Measurements from ENCODE around the gene CHIC2.

The CHIC2 gene

DNA sequence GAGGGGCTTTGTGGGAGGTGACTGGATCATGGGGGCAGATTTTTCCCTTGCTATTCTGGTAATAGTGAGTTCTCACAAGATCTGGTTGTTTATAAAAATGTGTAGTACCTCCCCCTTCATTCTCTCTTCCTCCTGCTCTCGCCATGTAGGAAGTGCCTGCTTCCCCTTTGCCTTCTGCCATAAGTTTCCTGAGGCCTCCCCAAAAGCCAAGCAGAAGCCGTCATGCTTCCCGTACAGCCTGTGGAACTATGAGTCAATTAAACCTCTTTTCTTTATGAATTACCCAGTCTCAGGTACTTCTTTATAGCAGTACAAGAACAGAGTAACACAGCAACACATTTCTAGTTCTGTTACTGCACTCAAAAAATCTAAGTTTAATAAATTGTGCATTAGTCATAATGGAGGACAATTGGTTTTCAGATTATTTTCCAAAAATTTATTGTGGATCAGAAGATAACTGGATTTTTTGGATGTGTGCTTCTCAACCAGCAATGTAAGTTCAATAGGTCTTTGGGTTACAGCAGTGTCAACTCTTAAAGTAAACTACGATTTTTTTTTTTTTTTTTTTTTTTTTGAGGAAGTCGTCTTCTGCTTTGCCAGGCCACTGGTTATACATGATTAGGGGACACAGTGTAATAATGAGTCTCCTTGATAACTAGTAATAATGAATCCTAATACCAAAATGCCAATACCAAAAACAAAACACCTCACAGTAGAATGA is 69.9 kb downstream of the CHIC2 start:
- no peak overlapping the region for H3K4me3 ChIP-seq
- H3K27me3 ChIP-seq (ENCODE audit: low read depth): no peaks in the 10 kb centered on the region
- DNase-seq (ENCODE audit: low spot score in 2 of 2): no peak
- H3K36me3 ChIP-seq (replicated peaks): no peaks in the 10 kb centered on the region
- H3K4me1 ChIP-seq: peaks cover 25% of the 10 kb centered on the region
- in situ Hi-C loops (cut with MboI; ENCODE audit: low sequenced_read_pairs): no loop called here
- no peaks in the 10 kb centered on the region for H3K9me3 ChIP-seq

DNA sequence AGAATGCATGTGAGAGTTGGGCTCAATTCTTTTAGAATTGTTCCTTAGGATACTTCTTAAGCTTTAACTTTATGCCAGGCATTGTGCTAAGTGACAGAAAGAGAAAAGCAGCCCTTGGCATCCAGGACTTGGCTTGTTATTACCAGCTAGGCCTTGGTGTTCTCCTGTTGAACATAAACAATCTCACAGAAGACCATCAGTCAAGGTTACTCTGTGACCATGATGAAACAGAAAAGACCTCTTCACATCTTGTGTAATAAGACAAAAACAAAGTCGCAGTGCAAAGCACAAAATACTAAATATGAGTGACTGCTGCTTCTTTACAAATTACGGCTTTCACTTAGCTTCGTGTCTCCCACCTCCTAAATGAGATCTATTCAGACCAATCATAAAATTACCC is 71.6 kb downstream of the CHIC2 start:
- DNase-seq (ENCODE audit: low spot score in 2 of 2): no peak
- no peak overlapping the region for H3K4me3 ChIP-seq
- no peaks in the 10 kb centered on the region for H3K9me3 ChIP-seq
- in situ Hi-C loops (cut with MboI; ENCODE audit: low sequenced_read_pairs): no loop called here
- H3K27me3 ChIP-seq (ENCODE audit: low read depth): no peaks in the 10 kb centered on the region
- no peaks in the 10 kb centered on the region for H3K36me3 ChIP-seq (replicated peaks)
- peaks cover 18% of the 10 kb centered on the region for H3K4me1 ChIP-seq

DNA sequence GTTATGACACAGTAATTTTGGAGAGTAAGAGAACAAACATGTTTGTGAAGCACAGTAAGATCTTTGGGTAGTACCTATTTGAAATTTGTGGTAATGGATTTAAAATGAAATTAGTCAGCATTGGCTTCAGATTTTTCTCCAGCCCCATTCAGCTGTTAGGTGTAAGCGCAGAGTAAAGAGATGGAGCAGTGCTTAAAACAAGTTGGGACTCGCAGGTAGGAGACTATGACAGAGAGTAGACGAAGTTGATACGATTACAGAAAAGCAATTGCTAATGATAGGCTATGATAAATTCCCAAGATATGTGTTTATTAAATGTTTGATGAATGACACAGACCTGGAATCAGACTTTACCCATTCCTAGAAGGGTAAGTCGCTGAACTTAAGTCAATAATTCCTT is 72.6 kb downstream of the CHIC2 start:
- Histone ChIP-seq H3K4me1 (peaks cover 8% of the 10 kb centered on the region), H3K36me3 (replicated peaks) (no peaks in the 10 kb centered on the region), H3K27me3 (ENCODE audit: low read depth) (no peaks in the 10 kb centered on the region), H3K9me3 (no peaks in the 10 kb centered on the region), H3K4me3 (no peak overlapping the region)
- in situ Hi-C loops (cut with MboI; ENCODE audit: low sequenced_read_pairs): no loop called here
- DNase-seq (ENCODE audit: low spot score in 2 of 2): no peak

DNA sequence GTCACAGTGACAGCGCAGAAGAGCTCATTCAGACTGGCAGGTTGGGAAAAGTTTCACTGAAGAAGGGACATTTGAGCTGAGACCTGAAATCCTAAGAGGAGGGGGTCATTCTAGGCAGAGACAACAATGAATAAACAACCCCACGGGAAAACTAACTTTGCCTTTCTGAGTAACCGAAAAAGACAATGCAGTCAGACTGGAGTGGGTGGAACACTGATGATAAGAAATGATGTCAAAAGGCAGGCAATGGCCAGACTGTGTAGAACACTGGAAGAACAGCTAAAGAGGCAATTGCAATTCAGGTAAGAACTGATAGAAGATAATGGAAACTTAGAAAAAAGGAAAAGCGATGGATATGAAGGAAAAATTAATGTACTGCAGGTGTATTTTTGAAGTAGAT is 73.8 kb downstream of the CHIC2 start:
- in situ Hi-C loops (cut with MboI; ENCODE audit: low sequenced_read_pairs): no loop called here
- H3K4me3 ChIP-seq: no peak overlapping the region
- H3K4me1 ChIP-seq: peaks cover 7% of the 10 kb centered on the region
- H3K9me3 ChIP-seq: no peaks in the 10 kb centered on the region
- H3K27me3 ChIP-seq (ENCODE audit: low read depth): no peaks in the 10 kb centered on the region
- no peak for DNase-seq (ENCODE audit: low spot score in 2 of 2)
- no peaks in the 10 kb centered on the region for H3K36me3 ChIP-seq (replicated peaks)

DNA sequence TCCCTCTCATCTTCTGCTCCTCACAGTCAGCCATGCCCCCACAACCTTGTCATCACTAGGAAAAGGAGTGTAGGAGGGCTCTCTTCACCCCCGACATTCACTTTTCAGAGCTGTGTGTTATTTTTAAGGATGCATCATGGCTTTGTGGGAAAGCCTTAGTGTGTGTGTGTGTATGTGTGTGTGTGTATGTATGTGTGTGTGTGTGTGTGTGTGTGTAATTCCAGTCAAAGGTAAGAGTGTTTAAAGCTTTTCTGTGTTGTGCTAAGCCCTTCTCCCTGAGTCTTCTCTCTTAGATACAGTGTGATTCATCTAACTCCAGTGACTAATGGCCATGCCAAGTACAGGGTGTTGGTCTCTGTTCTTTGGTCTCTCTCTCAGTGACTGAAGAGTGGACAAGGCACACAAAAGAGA is 76.6 kb downstream of the CHIC2 start:
- no peaks in the 10 kb centered on the region for H3K27me3 ChIP-seq (ENCODE audit: low read depth)
- H3K4me1 ChIP-seq: peaks cover 7% of the 10 kb centered on the region
- H3K9me3 ChIP-seq: no peaks in the 10 kb centered on the region
- no peaks in the 10 kb centered on the region for H3K36me3 ChIP-seq (replicated peaks)
- no peak overlapping the region for H3K4me3 ChIP-seq
- in situ Hi-C loops (cut with MboI; ENCODE audit: low sequenced_read_pairs): no loop called here
- no peak for DNase-seq (ENCODE audit: low spot score in 2 of 2)

DNA sequence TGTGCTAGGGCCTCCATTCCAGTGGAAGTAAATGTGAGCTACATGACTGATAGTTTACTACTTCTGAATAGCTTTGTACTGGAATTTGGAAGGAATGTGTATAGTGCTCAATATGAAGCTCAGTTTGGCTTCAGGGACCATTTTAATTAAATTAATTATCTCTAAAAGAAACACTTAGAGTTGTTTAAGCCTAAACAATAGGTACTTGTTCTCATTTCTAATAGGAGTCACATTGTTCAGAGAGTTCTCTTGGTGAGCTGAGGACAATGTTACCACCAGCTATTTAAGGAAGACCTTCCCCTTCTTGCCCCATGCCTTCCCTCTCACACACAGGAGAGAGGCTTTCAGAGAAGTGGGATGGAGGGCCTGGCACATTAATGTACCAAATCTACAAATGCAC is 78.3 kb downstream of the CHIC2 start:
- Histone ChIP-seq H3K27me3 (ENCODE audit: low read depth) (no peaks in the 10 kb centered on the region), H3K9me3 (no peaks in the 10 kb centered on the region), H3K36me3 (replicated peaks) (no peaks in the 10 kb centered on the region), H3K4me1 (peaks cover 7% of the 10 kb centered on the region), H3K4me3 (no peak overlapping the region)
- in situ Hi-C loops (cut with MboI; ENCODE audit: low sequenced_read_pairs): no loop called here
- no peak for DNase-seq (ENCODE audit: low spot score in 2 of 2)

DNA sequence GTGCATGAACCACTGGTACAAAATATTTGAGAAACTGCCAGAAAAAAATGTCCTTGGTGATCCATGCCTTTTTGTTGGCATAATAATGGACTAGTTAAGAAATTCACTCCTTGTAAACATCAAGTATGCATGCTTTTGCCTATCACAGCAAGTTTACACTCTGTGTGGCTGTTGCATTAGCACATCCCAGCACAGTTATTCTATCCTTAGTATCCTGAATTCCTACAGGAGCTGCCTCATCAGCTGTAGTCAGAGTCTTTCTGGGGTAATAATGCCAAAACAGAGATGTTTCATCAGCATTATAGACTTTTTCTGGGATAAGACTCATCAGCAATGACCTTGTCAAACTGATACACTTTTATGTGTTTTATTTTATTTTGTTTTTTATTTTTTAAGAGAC is 82.8 kb downstream of the CHIC2 start:
- in situ Hi-C loops (cut with MboI; ENCODE audit: low sequenced_read_pairs): no loop called here
- Histone ChIP-seq H3K4me1 (no peaks in the 10 kb centered on the region), H3K27me3 (ENCODE audit: low read depth) (no peaks in the 10 kb centered on the region), H3K9me3 (no peaks in the 10 kb centered on the region), H3K4me3 (no peak overlapping the region), H3K36me3 (replicated peaks) (no peaks in the 10 kb centered on the region)
- DNase-seq (ENCODE audit: low spot score in 2 of 2): no peak

DNA sequence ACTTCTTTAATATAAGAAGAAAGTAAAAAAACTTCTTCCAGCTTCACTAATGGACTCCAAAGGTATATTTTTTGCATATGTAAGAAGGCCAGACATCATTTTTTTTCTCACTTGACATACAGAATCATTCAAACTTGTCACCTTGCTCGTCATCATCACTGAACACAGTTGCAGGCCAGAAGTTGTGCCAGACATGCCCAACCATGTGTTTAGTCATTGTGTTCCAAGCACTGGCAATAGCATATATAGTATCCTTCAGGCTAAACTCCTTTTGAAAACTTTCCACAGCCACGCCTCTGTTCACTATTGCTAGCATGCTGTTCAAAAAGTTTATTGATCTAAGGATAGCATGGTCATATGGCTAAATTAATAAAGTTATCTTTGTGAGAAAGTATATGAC is 83.3 kb downstream of the CHIC2 start:
- Histone ChIP-seq H3K27me3 (ENCODE audit: low read depth) (no peaks in the 10 kb centered on the region), H3K36me3 (replicated peaks) (no peaks in the 10 kb centered on the region), H3K4me1 (no peaks in the 10 kb centered on the region), H3K4me3 (no peak overlapping the region), H3K9me3 (no peaks in the 10 kb centered on the region)
- DNase-seq (ENCODE audit: low spot score in 2 of 2): no peak
- in situ Hi-C loops (cut with MboI; ENCODE audit: low sequenced_read_pairs): no loop called here

DNA sequence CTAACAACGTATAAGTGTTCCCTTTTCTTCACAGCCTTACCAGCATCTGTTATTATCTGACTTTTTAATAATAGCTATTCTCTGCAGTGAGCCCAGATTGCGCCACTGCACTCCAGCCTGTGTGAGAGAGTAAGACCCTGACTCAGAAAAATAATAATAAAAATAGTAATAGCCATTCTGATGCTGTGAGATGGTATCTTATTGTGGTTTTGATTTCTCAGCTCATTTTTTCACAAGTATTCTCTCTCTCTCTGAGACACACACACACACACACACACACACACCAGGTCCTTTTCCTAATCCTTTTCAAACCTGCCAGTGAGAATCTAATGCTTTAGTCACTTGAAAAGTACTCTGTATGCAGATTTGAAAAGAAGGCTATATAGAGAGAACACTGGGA is 89.8 kb downstream of the CHIC2 start:
- Histone ChIP-seq H3K36me3 (replicated peaks) (no peaks in the 10 kb centered on the region), H3K9me3 (no peaks in the 10 kb centered on the region), H3K27me3 (ENCODE audit: low read depth) (no peaks in the 10 kb centered on the region), H3K4me1 (no peaks in the 10 kb centered on the region; the same call in 1 of the 2 replicates), H3K4me3 (no peak overlapping the region)
- in situ Hi-C loops (cut with MboI; ENCODE audit: low sequenced_read_pairs): no loop called here
- no peak for DNase-seq (ENCODE audit: low spot score in 2 of 2)

DNA sequence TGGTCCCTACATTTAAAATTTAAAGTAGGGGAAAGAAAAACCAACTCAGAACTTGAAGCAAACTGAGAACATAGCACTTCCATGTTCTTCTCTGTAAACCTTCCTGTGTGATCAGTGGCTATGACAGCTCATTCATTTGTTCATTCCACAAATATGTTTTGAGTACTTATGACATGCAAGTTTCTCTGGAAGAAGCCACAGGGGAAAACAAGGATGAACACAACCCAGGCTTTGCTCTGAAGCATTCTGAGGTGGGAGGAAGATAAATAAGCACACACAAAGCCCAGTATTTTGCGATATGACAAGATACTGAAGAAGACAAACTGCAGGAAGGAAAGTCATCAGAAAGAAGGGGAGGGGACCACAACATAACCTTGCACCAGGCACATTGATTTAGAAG is 96.4 kb downstream of the CHIC2 start:
- no peak for DNase-seq (ENCODE audit: low spot score in 2 of 2)
- Histone ChIP-seq H3K27me3 (ENCODE audit: low read depth) (no peaks in the 10 kb centered on the region), H3K36me3 (replicated peaks) (no peaks in the 10 kb centered on the region), H3K9me3 (no peaks in the 10 kb centered on the region), H3K4me1 (no peaks in the 10 kb centered on the region), H3K4me3 (no peak overlapping the region)
- in situ Hi-C loops (cut with MboI; ENCODE audit: low sequenced_read_pairs): no loop called here

DNA sequence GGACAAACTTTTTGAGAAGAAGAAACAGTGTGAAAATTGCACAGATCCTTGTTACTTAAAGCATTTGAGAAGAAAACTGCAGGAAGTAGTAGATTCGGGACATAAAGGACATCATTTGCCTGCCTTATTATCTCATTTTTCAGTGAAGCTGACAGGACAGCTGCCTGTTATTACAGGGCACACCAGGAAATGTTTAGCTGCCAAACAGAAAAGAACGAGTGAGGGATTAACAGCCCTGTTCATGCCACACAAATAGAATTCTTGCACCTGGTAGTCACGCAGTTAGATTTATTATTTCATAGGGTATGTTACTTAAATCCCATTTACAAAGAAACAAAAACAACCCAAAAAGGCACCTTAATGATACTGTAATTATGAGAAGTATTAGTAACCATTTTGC is 100.6 kb downstream of the CHIC2 start:
- in situ Hi-C loops (cut with MboI; ENCODE audit: low sequenced_read_pairs): no loop called here

DNA sequence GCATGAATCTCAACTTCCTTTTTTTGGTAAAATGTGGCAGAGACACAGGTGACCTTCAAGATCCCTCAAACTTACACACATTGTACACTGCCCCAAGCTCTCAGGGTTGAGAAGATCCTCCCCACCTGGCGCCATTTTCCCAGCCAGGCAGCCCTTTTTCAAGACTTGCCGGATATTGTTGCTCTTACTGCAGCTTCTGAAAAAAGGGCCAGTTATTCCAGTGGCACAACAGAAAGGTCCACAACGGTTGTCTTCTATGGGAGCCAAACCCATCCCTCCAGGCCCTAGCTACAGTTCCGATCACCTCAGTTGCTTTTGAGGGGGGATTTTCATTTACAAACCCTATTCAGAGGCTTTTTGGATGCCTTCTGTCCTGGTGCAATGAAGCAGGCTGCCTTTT is 101.1 kb downstream of the CHIC2 start:
- in situ Hi-C loops (cut with MboI; ENCODE audit: low sequenced_read_pairs): no loop called here
- Histone ChIP-seq H3K27me3 (ENCODE audit: low read depth) (no peaks in the 10 kb centered on the region), H3K9me3 (no peaks in the 10 kb centered on the region), H3K36me3 (replicated peaks) (no peaks in the 10 kb centered on the region), H3K4me1 (peaks cover 4% of the 10 kb centered on the region), H3K4me3 (no peak overlapping the region)
- DNase-seq (ENCODE audit: low spot score in 2 of 2): no peak

More for the DNA sequence above, 100.6 kb downstream of the CHIC2 start:
- peaks cover 4% of the 10 kb centered on the region for H3K4me1 ChIP-seq
- no peaks in the 10 kb centered on the region for H3K27me3 ChIP-seq (ENCODE audit: low read depth)
- H3K9me3 ChIP-seq: no peaks in the 10 kb centered on the region
- no peak overlapping the region for H3K4me3 ChIP-seq
- no peak for DNase-seq (ENCODE audit: low spot score in 2 of 2)
- H3K36me3 ChIP-seq (replicated peaks): no peaks in the 10 kb centered on the region

DNA sequence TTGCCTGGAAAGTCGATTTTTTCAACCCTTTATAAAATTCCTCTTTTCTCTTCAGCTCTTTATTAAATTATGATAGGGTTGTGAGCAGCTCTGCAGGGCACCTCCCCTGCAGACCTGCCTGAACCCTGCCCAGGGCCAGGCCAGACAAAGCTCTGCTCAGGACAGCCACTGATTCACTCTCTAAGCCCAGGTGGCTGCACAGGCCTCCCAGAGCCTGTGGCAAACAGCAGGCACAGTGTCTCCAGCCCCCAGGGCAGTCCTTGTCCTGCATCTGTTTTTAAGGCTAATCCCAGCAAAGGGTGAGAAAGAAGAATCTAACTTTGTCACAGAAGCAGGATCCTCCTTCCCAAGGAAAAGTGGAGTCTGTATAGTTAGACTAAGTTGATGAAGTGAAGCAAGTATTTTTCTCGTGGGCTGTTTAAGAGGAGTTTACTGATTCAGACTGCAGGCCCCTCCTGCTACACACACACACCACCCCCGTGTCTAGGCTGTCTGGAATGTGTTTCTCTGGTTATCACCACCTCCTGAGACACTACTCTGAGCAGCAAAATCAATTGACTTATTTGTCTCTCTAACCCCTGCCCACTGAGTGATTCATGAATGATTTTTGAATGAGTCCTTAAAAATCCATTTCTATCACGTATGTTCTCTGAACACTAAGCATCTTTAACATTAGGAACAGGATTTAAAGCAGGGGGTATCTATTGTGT is 101.7 kb downstream of the CHIC2 start:
- Histone ChIP-seq H3K9me3 (no peaks in the 10 kb centered on the region), H3K4me3 (no peak overlapping the region), H3K4me1 (peaks cover 4% of the 10 kb centered on the region), H3K27me3 (ENCODE audit: low read depth) (no peaks in the 10 kb centered on the region), H3K36me3 (replicated peaks) (no peaks in the 10 kb centered on the region)
- DNase-seq (ENCODE audit: low spot score in 2 of 2): peak in 1 of 2 experiments; percentile 19
- in situ Hi-C loops (cut with MboI; ENCODE audit: low sequenced_read_pairs): no loop called here

DNA sequence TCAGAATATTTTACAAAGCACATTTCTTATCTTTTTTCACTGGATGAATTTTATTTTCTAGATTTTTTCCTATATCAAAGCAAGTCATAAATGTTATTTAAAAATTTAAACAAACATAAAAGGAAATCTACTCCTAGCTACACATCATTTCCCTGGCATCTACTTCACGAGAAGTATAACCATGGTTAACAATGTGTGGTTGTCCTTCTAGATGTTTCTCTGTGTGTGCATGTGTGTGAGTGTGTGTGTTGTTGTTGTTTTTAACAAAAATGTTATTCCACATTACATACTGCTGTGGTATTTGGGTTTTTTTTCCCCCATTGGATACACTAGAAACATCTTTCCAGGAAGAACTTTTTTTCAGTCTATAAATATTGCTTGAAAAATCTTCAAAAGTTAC is 103.1 kb downstream of the CHIC2 start:
- in situ Hi-C loops (cut with MboI; ENCODE audit: low sequenced_read_pairs): no loop called here
- Histone ChIP-seq H3K4me1 (peaks cover 4% of the 10 kb centered on the region), H3K36me3 (replicated peaks) (no peaks in the 10 kb centered on the region), H3K27me3 (ENCODE audit: low read depth) (no peaks in the 10 kb centered on the region), H3K4me3 (no peak overlapping the region), H3K9me3 (no peaks in the 10 kb centered on the region)
- DNase-seq (ENCODE audit: low spot score in 2 of 2): no peak
